Right lobe of liver (tissue), 4 donors: ENCODE measurements around the gene GRIA1.

Experiments used
- CTCF ChIP-seq, 4 donors: fragments of 200-600 bp in 3 of 4; fragments of 450-650 bp in 1 of 4; IDR thresholded peaks; one replicate each; pipeline versions ENCODE4 v1.5.1 to v1.8.0; 2016 to 2022; ENCODE audit warnings: antibody characterized with exemption in 4 of 4, mild to moderate bottlenecking in 2 of 4
- POLR2A ChIP-seq: fragments of 450-650 bp; IDR thresholded peaks from one replicate; pipeline ENCODE4 v1.6.1; 2017; ENCODE audit warnings: antibody characterized with exemption, mild to moderate bottlenecking
- donor health status: DM: no; HTN: no; CAD: no.
- donor health status: DM: no; HTN: no; CAD: no.
- donor health status: DM: no; HTN: yes; CAD: no.

- TF ChIP-seq CTCF (IDR thresholded peaks at IDR 0.05) (no peak), POLR2A (no peak)
These were observed 336.9 kb downstream of the GRIA1 start for GRCh38 chr5:153827397-153827796.
